Transverse colon (tissue), 4 donors: Measurements from ENCODE around the gene SEMA3C. TPM values are rescaled to one million over a fixed set of nuclear protein-coding genes. Genes with fewer than 3 reads are reported as not detected.

ENCODE experiments used
- DNase-seq: peaks from one replicate; pipeline ENCODE4 v3.0.0-alpha.2; 2019
- H3K27ac ChIP-seq, 4 donors: fragments of 200-600 bp; sonication (generic); 2 replicates each; pipeline ENCODE4 v1.5.1; 2016 to 2018; ENCODE audit warnings: inconsistent platforms in 4 of 4
- H3K27me3 ChIP-seq: fragments of 200-600 bp; sonication (generic); 2 replicates; pipeline ENCODE4 v1.5.1; 2017; ENCODE audit warnings: inconsistent platforms
- H3K36me3 ChIP-seq, 4 donors: fragments of 200-600 bp; sonication (generic); 2 replicates each; pipeline ENCODE4 v1.5.1; 2017 to 2019; ENCODE audit warnings: inconsistent platforms in 4 of 4
- H3K4me1 ChIP-seq, 4 donors: fragments of 200-600 bp; sonication (generic); 2 replicates each; pipeline ENCODE4 v1.5.1; 2017 to 2020; ENCODE audit warnings: inconsistent platforms in 4 of 4
- H3K4me3 ChIP-seq, 4 donors: fragments of 200-600 bp; sonication (generic); 1 replicate in 1 of 4; 2 replicates in 3 of 4; pipeline versions ENCODE4 v1.5.1 to v1.6.1; 2017 to 2019; ENCODE audit warnings: inconsistent platforms in 4 of 4
- H3K9me3 ChIP-seq, 2 donors: fragments of 200-600 bp; sonication (generic); 2 replicates each; pipeline ENCODE4 v1.5.1; 2017 to 2019; ENCODE audit warnings: inconsistent platforms in 2 of 2
- EP300 ChIP-seq: sonication (generic); formaldehyde crosslinking; IDR thresholded peaks from one replicate; pipeline ENCODE4 v1.6.1; 2017; ENCODE audit warnings: antibody characterized with exemption, low read depth
- POLR2A ChIP-seq: fragments of 450-650 bp; IDR thresholded peaks from one replicate; pipeline ENCODE4 v1.6.1; 2016; ENCODE audit warnings: antibody characterized with exemption, mild to moderate bottlenecking, moderate library complexity
- POLR2AphosphoS5 ChIP-seq, 3 donors: sonication (generic); formaldehyde crosslinking; IDR thresholded peaks; one replicate each; pipeline ENCODE4 v1.6.1; 2016; ENCODE audit warnings: antibody characterized with exemption in 3 of 3
- WGBS, 2 donors: methylation state at CpG; one replicate each; pipeline ENCODE4 v1.1.5; 2018; ENCODE audit warnings: low coverage in 1 of 2; 5-methylcytosine and 5-hydroxymethylcytosine counted together
- in situ Hi-C, 4 donors: fragments of 200-750 bp; cut with MboI; loops; one replicate each; pipeline versions ENCODE4 v1.15.0 to v1.15.1; 2017; ENCODE audit warnings: low sequenced_read_pairs in 3 of 4, low pct_ligation_motif_present in 1 of 4, low pct_unique_long_range_greater_than_20kb in 1 of 4
- intact Hi-C: fragments of 100-400 bp; cut with DNase I; formaldehyde crosslinking; loops from one replicate; pipeline ENCODE4 v1.15.1; 2023; ENCODE audit warnings: low total_unique reads
- total RNA-seq, 4 donors: library from RNA; depleted of rRNA; stranded (reverse); fragments of >200 nt; gene quantifications; one replicate each; pipeline ENCODE4 v1.1.0, GENCODE V29; 2016
- TF ChIP-seq, protein P1 (sequence below), 5 experiments: fragments of 200-600 bp in 3 of 5; fragments of 450-650 bp in 2 of 5; sonication (generic) in 3 of 5; IDR thresholded peaks; 1 replicate in 2 of 5; 2 replicates in 3 of 5; pipeline ENCODE4 v1.5.1; 2016 to 2017; ENCODE audit warnings: antibody characterized with exemption in 5 of 5, inconsistent platforms in 3 of 5, mild to moderate bottlenecking in 2 of 5, moderate library complexity in 1 of 5

SEMA3C gene
- total RNA-seq, 4 donors from 2014 or later: 34.0 to 83.8 (median 79.9) TPM

DNA sequence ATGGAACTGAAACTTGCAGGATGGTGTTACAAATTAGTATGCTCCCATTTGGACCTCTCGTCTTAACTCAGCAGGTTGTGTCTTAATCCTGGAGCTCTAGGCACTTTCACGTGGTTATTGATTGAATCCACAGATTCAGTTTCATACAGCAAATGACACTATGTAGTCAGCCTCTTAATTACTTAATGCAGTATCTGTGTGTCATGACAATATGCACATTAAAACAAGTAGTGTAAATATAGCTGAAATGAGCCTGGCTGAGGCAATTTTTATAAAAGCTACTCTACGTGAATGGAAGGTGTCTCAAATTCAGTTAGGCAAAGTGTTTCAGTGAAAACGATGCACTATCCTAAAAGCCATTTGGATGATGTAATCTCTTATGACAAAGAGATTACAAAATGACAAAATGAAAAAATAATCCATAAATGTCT, 193.7 kb downstream of the SEMA3C start:
- no peaks in the 10 kb centered on the region for H3K27me3 ChIP-seq
- in situ Hi-C loops: no loop called here
- DNase-seq: no peak
- peak overlapping the region in 1 of 4 donors; percentile 70 for H3K27ac ChIP-seq
- no peaks in the 10 kb centered on the region for H3K9me3 ChIP-seq
- 72 to 74% methylated on average over 4 of the region's 4 CpGs for WGBS, 2 donors
- no peaks in the 10 kb centered on the region for H3K36me3 ChIP-seq
- H3K4me3 ChIP-seq: no peak overlapping the region
- no peak for TF ChIP-seq POLR2A
- TF ChIP-seq POLR2AphosphoS5 (IDR thresholded peaks at IDR 0.05): no peak
- TF ChIP-seq, protein P1, sequence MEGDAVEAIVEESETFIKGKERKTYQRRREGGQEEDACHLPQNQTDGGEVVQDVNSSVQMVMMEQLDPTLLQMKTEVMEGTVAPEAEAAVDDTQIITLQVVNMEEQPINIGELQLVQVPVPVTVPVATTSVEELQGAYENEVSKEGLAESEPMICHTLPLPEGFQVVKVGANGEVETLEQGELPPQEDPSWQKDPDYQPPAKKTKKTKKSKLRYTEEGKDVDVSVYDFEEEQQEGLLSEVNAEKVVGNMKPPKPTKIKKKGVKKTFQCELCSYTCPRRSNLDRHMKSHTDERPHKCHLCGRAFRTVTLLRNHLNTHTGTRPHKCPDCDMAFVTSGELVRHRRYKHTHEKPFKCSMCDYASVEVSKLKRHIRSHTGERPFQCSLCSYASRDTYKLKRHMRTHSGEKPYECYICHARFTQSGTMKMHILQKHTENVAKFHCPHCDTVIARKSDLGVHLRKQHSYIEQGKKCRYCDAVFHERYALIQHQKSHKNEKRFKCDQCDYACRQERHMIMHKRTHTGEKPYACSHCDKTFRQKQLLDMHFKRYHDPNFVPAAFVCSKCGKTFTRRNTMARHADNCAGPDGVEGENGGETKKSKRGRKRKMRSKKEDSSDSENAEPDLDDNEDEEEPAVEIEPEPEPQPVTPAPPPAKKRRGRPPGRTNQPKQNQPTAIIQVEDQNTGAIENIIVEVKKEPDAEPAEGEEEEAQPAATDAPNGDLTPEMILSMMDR (IDR thresholded peaks at IDR 0.05): no peak
- no peak for TF ChIP-seq EP300
- H3K4me1 ChIP-seq: peaks cover 0 to 18% (median 6%) of the 10 kb centered on the region in 4 donors
- intact Hi-C loops: no loop called here

DNA sequence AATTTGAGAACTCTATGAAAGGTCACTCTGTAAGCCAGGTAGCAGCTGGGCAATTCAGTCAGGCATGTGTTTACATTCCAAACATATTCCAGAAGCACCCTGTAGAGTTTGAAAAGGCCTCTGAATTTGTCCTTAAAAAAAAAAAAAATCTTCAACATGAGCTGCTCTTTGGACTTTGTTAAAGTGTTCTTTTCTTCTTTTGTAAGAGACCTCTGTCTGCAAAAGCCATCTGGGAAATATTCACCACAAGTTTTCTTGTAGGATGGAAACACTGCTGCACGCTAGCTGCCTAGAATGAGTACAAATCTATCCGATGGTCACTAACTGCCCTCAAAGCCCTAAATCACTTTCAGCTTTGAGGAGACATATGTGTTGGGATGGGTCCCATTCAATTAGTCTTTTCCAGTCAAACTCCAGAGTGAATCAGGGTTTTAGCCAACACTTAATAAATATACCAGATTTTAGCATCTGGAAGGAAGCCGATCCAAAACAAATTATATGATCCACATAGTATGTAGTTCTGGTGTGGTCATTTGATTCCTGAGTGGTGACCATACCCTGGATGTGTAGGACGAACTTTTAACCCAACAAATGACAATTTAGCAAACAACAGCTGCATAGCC, 194.5 kb downstream of the SEMA3C start:
- Histone ChIP-seq H3K27ac (peak overlapping the region; percentile 30 to 78 (median 56)), H3K9me3 (no peaks in the 10 kb centered on the region), H3K36me3 (no peaks in the 10 kb centered on the region), H3K4me3 (no peak overlapping the region), H3K4me1 (peaks cover 0 to 18% (median 5%) of the 10 kb centered on the region in 4 donors), H3K27me3 (no peaks in the 10 kb centered on the region)
- 65 to 75% methylated on average over 4 of the region's 4 CpGs for WGBS, 2 donors
- in situ Hi-C loops: loop anchor here in 3 of 4 donors (25.0 kb wide), 1 partner anchor 188 kb away; the partner anchor contains the start of gene SEMA3C (in 3 of the 3)
- intact Hi-C loops: no loop called here
- no peak for TF ChIP-seq POLR2AphosphoS5 (IDR thresholded peaks at IDR 0.05)
- TF ChIP-seq POLR2A: no peak
- TF ChIP-seq EP300: no peak
- TF ChIP-seq, protein P1 (IDR thresholded peaks at IDR 0.05): no peak
- DNase-seq: no peak

DNA sequence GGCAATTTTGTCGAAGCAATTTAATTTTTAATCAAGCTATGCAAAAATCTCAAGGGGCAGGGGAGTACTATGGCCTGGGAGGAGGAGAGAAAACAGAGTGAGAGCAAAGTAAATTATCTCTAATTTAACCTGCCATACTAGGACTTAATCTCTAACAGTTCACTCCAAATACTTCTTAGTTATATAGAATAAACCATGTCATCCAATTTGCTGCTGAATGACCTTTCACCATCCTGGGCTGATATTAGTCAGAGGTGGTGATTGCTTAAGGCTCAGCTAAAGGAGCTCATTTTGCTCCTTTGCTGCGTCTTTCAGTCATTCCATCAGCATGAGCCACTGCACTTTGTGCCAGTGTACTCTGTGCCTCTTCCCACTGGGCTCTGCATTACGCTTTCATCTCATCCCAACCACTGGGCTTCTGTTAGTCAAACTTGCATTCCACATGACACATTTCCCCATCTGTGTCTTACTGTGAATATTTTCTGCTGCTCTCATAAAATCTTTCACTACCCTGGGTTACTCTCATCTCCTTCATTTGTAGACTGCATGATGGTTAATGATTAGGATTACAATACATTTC, 196.1 kb downstream of the SEMA3C start:
- TF ChIP-seq POLR2A: no peak
- TF ChIP-seq, protein P1 (IDR thresholded peaks at IDR 0.05): no peak
- TF ChIP-seq EP300: no peak
- TF ChIP-seq POLR2AphosphoS5 (IDR thresholded peaks at IDR 0.05): peak; percentile 43 to 65 (median 59)
- Histone ChIP-seq H3K4me1 (peaks cover 0 to 15% (median 5%) of the 10 kb centered on the region in 4 donors), H3K27ac (peak overlapping the region; percentile 32 to 78 (median 66)), H3K4me3 (no peak overlapping the region), H3K27me3 (no peaks in the 10 kb centered on the region), H3K36me3 (no peaks in the 10 kb centered on the region), H3K9me3 (no peaks in the 10 kb centered on the region)
- 65 to 71% methylated on average over 1 to 3 of the region's 3 CpGs for WGBS, 2 donors
- in situ Hi-C loops (loop anchor here in 3 of 4 donors (25.0 kb wide), 1 partner anchor 190 kb away; the partner anchor contains the start of gene SEMA3C (in 3 of the 3)), intact Hi-C loops (no loop called here)
- peak; percentile 37 for DNase-seq

DNA sequence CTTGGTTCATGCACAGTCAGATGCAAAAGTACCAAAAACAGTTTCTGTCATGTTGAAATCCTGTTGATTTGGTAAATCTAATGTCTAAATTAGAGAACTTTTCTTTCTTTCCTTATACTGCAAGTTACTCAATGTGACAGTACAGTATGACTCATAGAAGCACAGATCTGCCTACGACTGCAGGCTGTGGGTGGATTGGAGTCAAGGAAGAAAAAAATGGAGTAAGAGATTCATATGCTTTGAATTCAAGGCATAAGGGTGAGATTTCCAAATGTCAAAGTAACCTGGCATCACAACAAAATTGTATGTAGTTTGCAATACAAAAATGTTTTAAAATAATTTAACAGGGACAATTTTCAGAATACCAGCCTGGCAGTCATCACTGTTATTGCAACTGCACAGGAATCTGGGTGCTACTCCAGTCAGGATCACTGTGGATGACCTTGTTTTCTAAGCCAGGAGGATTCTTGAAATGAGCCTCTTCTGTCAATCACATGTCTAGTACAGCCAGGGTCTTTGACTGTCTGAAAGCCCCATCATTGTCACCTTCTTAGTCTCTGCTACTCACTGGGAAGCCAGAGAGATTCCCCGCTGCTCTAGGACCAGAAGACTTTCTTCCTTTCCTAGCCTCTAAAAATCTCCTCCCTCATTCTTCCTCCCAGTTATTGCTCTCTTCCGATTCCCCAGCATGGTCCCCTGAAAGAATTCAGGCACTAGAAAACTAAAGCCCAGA, 196.8 kb downstream of the SEMA3C start:
- H3K9me3 ChIP-seq: no peaks in the 10 kb centered on the region
- in situ Hi-C loops: loop anchor here in 3 of 4 donors (25.0 kb wide), 1 partner anchor 190 kb away; the partner anchor contains the start of gene SEMA3C (in 3 of the 3)
- no peak overlapping the region for H3K4me3 ChIP-seq
- intact Hi-C loops: no loop called here
- no peaks in the 10 kb centered on the region for H3K27me3 ChIP-seq
- peak overlapping the region; percentile 32 to 78 (median 66) for H3K27ac ChIP-seq
- no peaks in the 10 kb centered on the region for H3K36me3 ChIP-seq
- no peak for DNase-seq
- TF ChIP-seq EP300 (no peak), POLR2A (no peak), POLR2AphosphoS5 (IDR thresholded peaks at IDR 0.05) (no peak)
- TF ChIP-seq, protein P1 (IDR thresholded peaks at IDR 0.05): no peak
- peaks cover 0 to 15% (median 5%) of the 10 kb centered on the region in 4 donors for H3K4me1 ChIP-seq
- WGBS, 2 donors: 55 to 100% methylated on average over 1 to 3 of the region's 3 CpGs
